IMR-90 (cell line): ENCODE results near the gene COLQ. TPM values are rescaled to one million over a fixed set of nuclear protein-coding genes. Genes with fewer than 3 reads are reported as not detected.

Experiments used
- ATAC-seq: fragments of 200-7000 bp; cut with Tn5 transposase; 2 replicates; pipeline ENCODE4 v1.9.1; 2020; ENCODE audit warnings: low read depth, mild to moderate bottlenecking, moderate library complexity
- BruUV-seq: library from RNA; stranded (reverse); fragments of 400-500 nt; replicated peaks from 2 replicates; lab custom pipeline; 2021; lab: Mats Ljungman, UMichigan
- CTCF ChIA-PET: fragments of 300-600 bp; formaldehyde crosslinking; extraction: SDS; loops from one replicate; lab custom pipeline; 2021; ENCODE audit warnings: antibody characterized with exemption; lab: Yijun Ruan, JAX
- POLR2A ChIA-PET: fragments of 300-600 bp; sonication (Branson Sonifier 250); formaldehyde crosslinking; loops from one replicate; lab custom pipeline; 2022; ENCODE audit warnings: antibody characterized with exemption; ENCODE audit not compliant: unreplicated experiment; lab: Charles Lee
- DNase-seq: peaks from one replicate; pipeline ENCODE4 v3.0.0; 2013
- H2AFZ ChIP-seq: replicated peaks from 2 replicates; pipeline ENCODE3; 2013; ENCODE audit warnings: low read length, mild to moderate bottlenecking; ENCODE audit not compliant: poor library complexity
- H2AK5ac ChIP-seq: 2 replicates; pipeline ENCODE4 v1.6.1; 2013; ENCODE audit warnings: low read depth, low read length, inconsistent platforms
- H2AK9ac ChIP-seq: replicated peaks from 2 replicates; pipeline ENCODE3; 2013; ENCODE audit warnings: mild to moderate bottlenecking, low read depth, low read length, moderate library complexity; ENCODE audit not compliant: poor library complexity
- H2BK120ac ChIP-seq: 2 replicates; pipeline ENCODE4 v1.6.1; 2013; ENCODE audit warnings: low read depth, low read length, inconsistent platforms
- H2BK15ac ChIP-seq: 3 replicates; pipeline ENCODE4 v1.6.1; 2013; ENCODE audit warnings: low read depth, low read length, inconsistent platforms
- H2BK20ac ChIP-seq: 2 replicates; pipeline ENCODE4 v1.6.1; 2013; ENCODE audit warnings: low read depth, mild to moderate bottlenecking, inconsistent platforms, low read length, moderate library complexity
- H2BK5ac ChIP-seq: 2 replicates; pipeline ENCODE4 v1.6.1; 2013; ENCODE audit warnings: mild to moderate bottlenecking, low read depth, low read length, inconsistent platforms; ENCODE audit not compliant: poor library complexity, severe bottlenecking
- H3K14ac ChIP-seq: replicated peaks from 2 replicates; pipeline ENCODE4 v1.6.1; 2013; ENCODE audit warnings: low read depth, low read length, inconsistent platforms
- H3K18ac ChIP-seq: 2 replicates; pipeline ENCODE4 v1.6.1; 2013; ENCODE audit warnings: low read depth, low read length, control low read depth
- H3K23ac ChIP-seq: 2 replicates; pipeline ENCODE4 v1.6.1; 2013; ENCODE audit warnings: low read depth, low read length, inconsistent platforms
- H3K27ac ChIP-seq: 2 replicates; pipeline ENCODE4 v1.5.1; 2013; ENCODE audit warnings: mild to moderate bottlenecking, control low read depth, low read length; ENCODE audit not compliant: insufficient read depth
- H3K27me3 ChIP-seq: 2 replicates; pipeline ENCODE4 v1.6.1; 2013; ENCODE audit warnings: low read length; ENCODE audit not compliant: control insufficient read depth, insufficient read depth
- H3K36me3 ChIP-seq: 2 replicates; pipeline ENCODE4 v1.6.1; 2013; ENCODE audit warnings: low read length, mixed read lengths; ENCODE audit not compliant: control insufficient read depth, insufficient read depth
- H3K4ac ChIP-seq: 2 replicates; pipeline ENCODE4 v1.6.1; 2013; ENCODE audit warnings: low read depth, low read length, inconsistent platforms
- H3K4me1 ChIP-seq: 2 replicates; pipeline ENCODE4 v1.6.1; 2013; ENCODE audit warnings: low read length, mixed read lengths; ENCODE audit not compliant: control insufficient read depth, insufficient read depth
- H3K4me2 ChIP-seq: 2 replicates; pipeline ENCODE4 v1.6.1; 2013; ENCODE audit warnings: low read depth, mild to moderate bottlenecking, control low read depth, low read length, moderate library complexity
- H3K4me3 ChIP-seq: 2 replicates; pipeline ENCODE4 v1.5.1; 2013; ENCODE audit warnings: low read depth, mild to moderate bottlenecking, control low read depth, low read length, moderate library complexity; ENCODE audit not compliant: insufficient read depth
- H3K56ac ChIP-seq: 2 replicates; pipeline ENCODE4 v1.6.1; 2013; ENCODE audit warnings: low read length, inconsistent platforms; ENCODE audit not compliant: insufficient read depth; ENCODE audit errors: extremely low read depth
- H3K79me1 ChIP-seq, 2 experiments: 2 replicates each; pipeline ENCODE4 v1.6.1; 2013; ENCODE audit warnings: low read length in 2 of 2, inconsistent platforms in 1 of 2, low read depth in 1 of 2
- H3K9ac ChIP-seq: 2 replicates; pipeline ENCODE4 v1.6.1; 2013; ENCODE audit warnings: low read depth, low read length, control low read depth
- H3K9me1 ChIP-seq: 2 replicates; pipeline ENCODE4 v1.6.1; 2013; ENCODE audit warnings: low read length, inconsistent platforms; ENCODE audit not compliant: insufficient read depth
- H3K9me3 ChIP-seq: 2 replicates; pipeline ENCODE4 v1.6.1; 2013; ENCODE audit warnings: low read length; ENCODE audit not compliant: control insufficient read depth, insufficient read depth
- H4K20me1 ChIP-seq: 2 replicates; pipeline ENCODE4 v1.6.1; 2013; ENCODE audit warnings: low read length, inconsistent platforms; ENCODE audit not compliant: insufficient read depth
- H4K5ac ChIP-seq: 2 replicates; pipeline ENCODE4 v1.6.1; 2013; ENCODE audit warnings: mild to moderate bottlenecking, low read depth, low read length, control low read depth
- H4K8ac ChIP-seq, 2 experiments: 2 replicates each; pipeline ENCODE4 v1.6.1; 2013; ENCODE audit warnings: low read depth in 2 of 2, low read length in 2 of 2, control low read depth in 1 of 2, inconsistent platforms in 1 of 2
- H4K91ac ChIP-seq: 2 replicates; pipeline ENCODE4 v1.6.1; 2013; ENCODE audit warnings: low read depth, low read length, inconsistent platforms; ENCODE audit not compliant: insufficient read depth
- CHD1 ChIP-seq: IDR thresholded peaks from 2 replicates; pipeline ENCODE4 v1.6.1; 2012; ENCODE audit warnings: low read depth, low read length, improper control_type of control experiment
- FOS ChIP-seq: fragments of 150-350 bp; IDR thresholded peaks from 2 replicates; pipeline ENCODE4 v1.6.1; 2016; ENCODE audit warnings: low read depth, low read length
- MAFK ChIP-seq: IDR thresholded peaks from 2 replicates; pipeline ENCODE4 v1.6.1; 2012; ENCODE audit warnings: low read depth, low read length, improper control_type of control experiment
- MAZ ChIP-seq: IDR thresholded peaks from 2 replicates; pipeline ENCODE4 v1.6.1; 2012; ENCODE audit warnings: low read depth, mild to moderate bottlenecking, low read length, improper control_type of control experiment, moderate library complexity, borderline replicate concordance
- RFX5 ChIP-seq: IDR thresholded peaks from 2 replicates; pipeline ENCODE4 v1.8.0; 2012; ENCODE audit warnings: low read depth, mild to moderate bottlenecking, low read length, moderate library complexity
- SMC3 ChIP-seq: fragments of 150-350 bp; IDR thresholded peaks from 2 replicates; pipeline ENCODE4 v1.6.1; 2016; ENCODE audit warnings: low read depth, mild to moderate bottlenecking, antibody characterized with exemption, low read length, moderate library complexity
- WGBS, 2 experiments: methylation state at CpG; one replicate each; pipeline versions ENCODE4 v1.1.5 to v1.1.7; 2013; ENCODE audit warnings: missing lambda C conversion rate in 2 of 2; ENCODE audit not compliant: insufficient read length in 1 of 2; ENCODE audit errors: extremely low coverage in 2 of 2; 5-methylcytosine and 5-hydroxymethylcytosine counted together
- dilution Hi-C: fragments of 300-500 bp; cut with HindIII; formaldehyde crosslinking; loops from one replicate; pipeline ENCODE4 v1.14.3; 2018; ENCODE audit warnings: low sequenced_read_pairs; ENCODE audit not compliant: unreplicated experiment
- in situ Hi-C: fragments of 300-500 bp; cut with MboI; formaldehyde crosslinking; loops from 3 replicates; pipeline ENCODE4 v1.14.3; 2019; ENCODE audit warnings: low sequenced_read_pairs, inconsistent platforms, mixed read lengths
- intact Hi-C: fragments of 100-400 bp; cut with micrococcal nuclease; formaldehyde crosslinking; loops from 2 replicates; pipeline ENCODE4 v1.10.0; 2022
- polyA plus RNA-seq, 3 experiments: library from polyadenylated mRNA; depleted of rRNA; stranded (reverse); fragments of >200 nt; gene quantifications; 2 replicates each; pipeline ENCODE4 v1.2.3, GENCODE V29; 2012; ENCODE audit warnings: low replicate concordance in 1 of 3
- total RNA-seq: library from RNA; depleted of rRNA; stranded (reverse); fragments of >200 nt; gene quantifications from 2 replicates; pipeline ENCODE4 v1.2.3, GENCODE V29; 2012
- TF ChIP-seq, protein P1 (sequence below): fragments of 150-350 bp; IDR thresholded peaks from 2 replicates; pipeline ENCODE4 v1.6.1; 2017; ENCODE audit warnings: mild to moderate bottlenecking, antibody characterized with exemption, low read length, low read depth

Gene COLQ
- total and polyA plus RNA-seq, 2 of the 4 experiments (the other 2 are of a cell fraction): 0.18 to 0.65 TPM

DNA sequence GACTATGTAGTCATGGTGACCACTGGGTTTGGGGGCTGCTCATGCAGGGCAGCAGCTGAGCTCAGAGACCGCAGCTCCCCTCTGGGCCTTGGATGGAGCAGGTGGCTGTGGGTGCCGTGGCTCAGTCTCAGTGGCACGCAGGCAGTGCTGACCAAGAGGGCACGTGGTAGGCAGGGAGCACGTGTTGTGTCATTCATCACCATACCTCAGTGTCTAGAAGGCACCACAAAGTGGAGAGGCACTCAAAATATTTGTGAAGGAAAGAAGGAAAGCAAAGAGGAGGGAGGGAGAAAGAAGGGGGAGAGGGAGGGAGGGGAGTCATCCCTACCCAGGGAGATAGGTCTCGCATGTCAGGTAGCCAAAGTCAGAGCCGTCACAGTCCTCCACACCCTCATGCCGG is 68.0 kb downstream of the COLQ start:
- H3K18ac ChIP-seq: no peak overlapping the region
- H2BK15ac ChIP-seq: no peak overlapping the region
- H3K27ac ChIP-seq: no peak overlapping the region
- no peak overlapping the region for H3K23ac ChIP-seq
- H3K9me1 ChIP-seq: no peaks in the 10 kb centered on the region; the same call in 1 of the 2 replicates
- H2BK5ac ChIP-seq: no peak overlapping the region
- in situ Hi-C loops (no loop called here), dilution Hi-C loops (no loop called here), intact Hi-C loops (no loop called here)
- no peaks in the 10 kb centered on the region for H3K36me3 ChIP-seq
- H3K79me1 ChIP-seq: no peaks in the 10 kb centered on the region
- 83% methylated on average over 2 of the region's 8 CpGs; no CpG with 5 or more reads in 1 of the 2 experiments for WGBS, 2 experiments
- no peak overlapping the region for H2AK5ac ChIP-seq
- ATAC-seq (no peak), DNase-seq (no peak)
- no peak overlapping the region for H2BK20ac ChIP-seq
- POLR2A ChIA-PET: no interaction called here
- H3K4me1 ChIP-seq: no peaks in the 10 kb centered on the region
- TF ChIP-seq FOS (no peak), SMC3 (no peak), CHD1 (no peak), MAZ (no peak), MAFK (no peak), RFX5 (no peak)
- TF ChIP-seq, protein P1, sequence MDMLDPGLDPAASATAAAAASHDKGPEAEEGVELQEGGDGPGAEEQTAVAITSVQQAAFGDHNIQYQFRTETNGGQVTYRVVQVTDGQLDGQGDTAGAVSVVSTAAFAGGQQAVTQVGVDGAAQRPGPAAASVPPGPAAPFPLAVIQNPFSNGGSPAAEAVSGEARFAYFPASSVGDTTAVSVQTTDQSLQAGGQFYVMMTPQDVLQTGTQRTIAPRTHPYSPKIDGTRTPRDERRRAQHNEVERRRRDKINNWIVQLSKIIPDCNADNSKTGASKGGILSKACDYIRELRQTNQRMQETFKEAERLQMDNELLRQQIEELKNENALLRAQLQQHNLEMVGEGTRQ: no peak
- H2BK120ac ChIP-seq: no peak overlapping the region
- H4K5ac ChIP-seq: no peak overlapping the region
- no peak overlapping the region for H4K8ac ChIP-seq
- H3K4ac ChIP-seq: no peak overlapping the region
- no peak overlapping the region for H3K4me3 ChIP-seq
- CTCF ChIA-PET: no interaction called here
- no peak overlapping the region for H4K91ac ChIP-seq
- BruUV-seq: no TSS peak
- H2AFZ ChIP-seq: no peak overlapping the region
- no peaks in the 10 kb centered on the region; the same call in 1 of the 2 replicates for H4K20me1 ChIP-seq
- no peak overlapping the region for H3K4me2 ChIP-seq
- H3K27me3 ChIP-seq: no peaks in the 10 kb centered on the region; the same call in 1 of the 2 replicates
- no peak overlapping the region for H3K9ac ChIP-seq
- no peak overlapping the region for H3K14ac ChIP-seq
- H3K9me3 ChIP-seq: peaks cover 2% of the 10 kb centered on the region; the same call in 1 of the 2 replicates
- H3K56ac ChIP-seq: no peak overlapping the region
- no peak overlapping the region for H2AK9ac ChIP-seq
